HPDE6-E6E7 (cell line): ENCODE measurements around the gene USP46.

Experiments used
- DNase-seq: peaks from one replicate; pipeline ENCODE4 v3.0.0; 2011; ENCODE audit warnings: missing footprints; ENCODE audit errors: extremely low spot score

The USP46 gene

DNA sequence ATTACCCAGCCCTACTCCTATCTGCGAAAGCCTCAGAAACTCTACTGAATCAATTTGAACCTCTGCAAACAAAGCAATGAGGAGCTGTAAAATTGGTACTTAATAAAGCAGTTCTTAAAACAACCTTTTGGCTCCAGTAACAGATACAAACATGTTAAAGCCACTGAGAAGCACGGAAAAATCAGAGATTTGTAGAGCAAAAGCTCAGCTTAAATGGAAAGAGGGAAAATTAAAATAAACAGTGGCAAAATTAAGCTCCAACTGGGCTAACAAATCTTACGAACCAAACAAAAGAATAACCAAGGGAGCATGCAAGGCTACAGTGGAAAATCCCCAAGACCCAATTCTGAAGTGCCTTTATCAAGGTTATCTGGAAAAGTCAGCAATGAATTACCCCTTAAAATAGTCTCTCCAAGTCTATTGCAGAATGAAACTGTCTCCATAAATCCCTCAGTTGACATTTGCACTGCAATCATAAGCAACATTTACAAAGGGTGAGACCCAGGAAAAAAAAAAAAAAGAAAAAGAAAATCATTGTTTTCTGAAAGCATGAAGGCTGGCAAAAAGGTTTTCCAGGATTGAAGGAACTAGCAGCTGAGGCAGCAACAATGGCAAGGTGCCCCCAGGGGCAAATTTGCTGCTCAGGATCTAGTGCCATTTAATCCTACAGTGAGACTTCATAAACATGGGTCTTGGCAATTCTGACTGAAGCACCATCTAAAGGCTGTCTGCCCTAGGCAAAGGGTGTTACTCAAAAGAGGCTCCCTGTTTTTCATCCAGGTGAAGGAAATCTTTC is 40.1 kb downstream of the USP46 start:
- DNase-seq: no peak

DNA sequence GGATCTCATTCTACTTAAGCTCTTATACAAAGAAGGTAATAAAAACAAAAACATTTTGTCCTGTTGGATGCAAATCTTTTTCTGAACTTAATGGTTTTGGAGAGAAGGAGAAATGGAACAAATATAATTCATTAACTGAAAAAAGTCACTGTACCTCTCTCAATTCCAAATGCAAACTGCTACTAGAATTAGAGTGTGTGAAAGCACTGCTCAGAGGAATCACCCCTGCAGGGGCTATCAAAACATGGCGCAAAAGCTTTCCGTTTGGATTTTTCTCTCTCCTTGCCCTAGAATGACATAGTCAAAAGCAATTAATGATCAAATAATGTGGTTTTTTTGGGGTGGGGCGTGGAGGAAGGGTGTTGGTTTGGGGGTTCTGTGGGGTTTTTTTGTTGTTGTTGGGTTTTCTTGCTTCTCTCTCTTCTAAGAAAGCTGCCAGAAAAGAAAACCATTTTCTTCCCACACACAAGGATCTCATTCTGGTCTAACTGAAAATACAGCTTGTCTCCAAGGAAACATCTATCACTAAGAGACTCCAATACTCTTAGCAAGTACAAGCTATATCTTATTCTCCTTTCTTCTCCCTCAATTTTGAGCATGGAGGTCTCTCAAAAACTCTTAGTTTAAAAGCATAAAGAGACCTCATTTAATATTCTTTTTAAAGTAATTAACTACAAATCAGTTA is 41.6 kb downstream of the USP46 start:
- DNase-seq: no peak

DNA sequence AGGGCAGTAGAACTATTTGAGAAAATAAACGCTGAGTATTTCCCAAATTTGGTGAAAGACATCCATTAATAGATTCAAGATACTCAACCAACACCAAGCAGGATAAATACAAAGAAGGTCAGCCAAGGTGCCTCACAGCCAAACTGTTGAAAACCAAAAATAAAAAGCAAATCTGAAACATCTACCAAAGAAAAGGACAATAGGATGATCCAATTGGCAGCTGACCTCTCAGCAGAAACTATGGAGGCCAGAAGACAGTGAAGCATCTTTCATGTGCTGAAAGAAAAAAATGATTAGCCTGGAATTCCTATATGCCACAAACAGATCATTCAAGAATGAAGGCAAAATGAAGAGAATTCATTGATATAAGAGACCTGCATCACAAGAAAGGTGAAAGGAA is 44.9 kb downstream of the USP46 start:
- no peak for DNase-seq

DNA sequence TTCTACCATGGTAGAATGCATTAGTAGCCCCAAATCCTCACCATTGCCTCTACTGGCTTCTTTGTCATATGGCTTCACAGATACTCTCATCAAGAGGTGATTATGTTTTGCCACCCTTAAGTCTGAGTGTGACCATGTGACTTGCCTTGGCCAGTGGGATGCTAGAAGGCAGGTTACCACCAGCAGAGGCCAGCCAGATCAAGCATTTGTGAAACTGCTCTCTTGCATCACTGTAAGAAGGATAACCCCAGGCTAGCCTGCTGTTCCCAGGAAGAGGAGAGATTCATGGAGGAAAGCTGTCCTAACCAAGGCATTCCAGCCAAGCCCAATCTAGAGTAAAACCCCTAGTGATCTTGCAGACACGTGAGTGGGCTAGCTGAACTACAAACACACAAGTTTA is 46.8 kb downstream of the USP46 start:
- no peak for DNase-seq

DNA sequence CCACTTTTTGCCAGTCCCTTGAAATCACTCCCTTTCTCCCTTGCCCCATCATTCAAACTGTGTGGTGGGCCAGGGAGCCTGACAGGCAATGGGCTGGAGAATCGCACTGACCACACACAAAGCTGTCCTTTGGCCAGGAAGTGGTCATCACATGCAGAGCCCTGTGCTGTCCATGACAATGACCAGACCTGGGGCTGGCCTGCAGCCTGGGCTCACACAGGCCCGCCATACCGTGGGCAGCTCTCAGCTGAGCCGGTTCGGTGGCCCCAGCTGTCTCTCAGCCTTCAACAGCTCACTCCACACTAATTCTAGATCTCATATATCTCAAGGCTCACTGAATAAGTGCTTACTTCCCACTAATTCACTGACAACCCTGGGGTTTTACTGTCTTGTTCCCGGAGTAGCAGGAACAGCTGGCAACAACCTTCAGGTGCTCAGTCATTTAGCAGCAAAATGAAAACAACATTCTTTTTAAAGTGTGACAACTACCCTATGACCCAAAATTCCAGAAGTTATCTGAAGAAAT is 48.0 kb downstream of the USP46 start:
- no peak for DNase-seq

DNA sequence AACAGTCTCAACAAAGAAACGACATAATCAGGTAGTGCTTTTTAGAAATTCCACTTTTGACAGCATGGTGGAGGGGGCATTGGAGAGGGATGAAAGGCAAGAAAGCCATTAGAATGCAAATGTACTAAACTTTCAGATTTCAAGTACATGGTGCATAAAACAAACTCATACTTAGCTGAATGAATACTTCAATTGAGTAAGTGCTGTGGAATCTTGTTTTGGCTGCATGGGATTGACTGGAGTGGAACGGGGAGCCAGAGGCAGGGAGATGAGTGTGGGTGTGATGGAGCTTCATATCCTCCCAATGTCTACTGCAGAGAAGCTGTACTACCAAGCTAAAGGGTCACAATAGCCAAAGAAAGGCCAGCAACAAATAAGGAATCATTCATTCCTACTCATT is 52.4 kb downstream of the USP46 start:
- no peak for DNase-seq

DNA sequence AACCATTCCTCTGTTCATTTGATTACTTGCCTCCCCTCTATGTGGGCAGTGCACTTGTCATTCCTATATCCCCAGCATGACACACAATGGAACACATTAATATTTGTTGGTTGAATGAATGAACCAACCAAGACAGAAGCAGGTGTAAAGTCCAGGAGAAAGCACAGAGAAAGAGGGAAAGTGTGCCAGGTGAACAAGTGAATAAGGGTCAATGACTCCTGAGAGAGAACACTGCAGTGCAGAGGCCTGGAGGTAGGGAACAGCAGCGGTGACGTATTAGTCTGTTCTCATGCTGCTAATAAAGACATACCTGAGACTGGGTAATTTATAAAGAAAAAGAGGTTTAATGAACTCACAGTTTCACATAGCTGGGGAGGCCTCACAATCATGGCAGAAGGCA is 53.1 kb downstream of the USP46 start:
- no peak for DNase-seq

DNA sequence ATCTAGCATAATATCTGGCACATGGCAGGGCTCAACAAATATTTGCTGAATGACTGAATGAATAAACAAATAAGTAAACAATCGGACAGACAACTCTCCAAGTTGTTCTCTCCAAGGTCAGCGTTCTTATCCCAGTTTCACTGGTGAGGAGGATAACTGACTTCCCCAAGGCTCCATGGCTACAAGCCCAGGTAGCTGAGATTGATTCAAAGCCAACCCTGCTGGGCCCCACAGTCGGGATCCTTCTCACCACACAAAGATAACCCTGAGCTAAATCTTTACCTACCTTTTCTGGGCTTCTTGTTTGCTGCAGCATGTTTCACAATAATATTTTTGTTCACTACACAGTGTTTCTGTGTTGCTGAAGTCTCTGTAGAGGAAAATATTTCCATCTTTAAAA is 54.9 kb downstream of the USP46 start:
- DNase-seq: no peak

DNA sequence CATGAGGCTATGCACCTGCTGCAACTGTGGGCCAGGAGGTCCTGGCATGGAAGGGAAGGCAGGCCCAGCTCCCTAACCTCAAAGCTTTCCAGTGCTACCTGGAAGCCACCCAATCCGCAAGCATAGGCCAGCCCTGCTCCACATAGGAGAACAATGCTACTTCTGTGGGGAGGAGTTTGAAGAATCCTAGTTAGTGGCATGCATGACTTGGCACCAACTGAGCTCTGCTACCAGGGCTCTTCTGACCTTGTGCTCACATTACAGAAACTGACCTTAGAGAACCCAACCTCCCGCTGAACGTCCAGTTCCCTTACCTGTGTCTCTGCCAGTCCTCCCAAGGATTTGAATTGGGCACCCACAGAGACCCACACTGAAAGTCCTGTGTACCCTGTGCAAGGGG is 58.8 kb downstream of the USP46 start:
- no peak for DNase-seq

DNA sequence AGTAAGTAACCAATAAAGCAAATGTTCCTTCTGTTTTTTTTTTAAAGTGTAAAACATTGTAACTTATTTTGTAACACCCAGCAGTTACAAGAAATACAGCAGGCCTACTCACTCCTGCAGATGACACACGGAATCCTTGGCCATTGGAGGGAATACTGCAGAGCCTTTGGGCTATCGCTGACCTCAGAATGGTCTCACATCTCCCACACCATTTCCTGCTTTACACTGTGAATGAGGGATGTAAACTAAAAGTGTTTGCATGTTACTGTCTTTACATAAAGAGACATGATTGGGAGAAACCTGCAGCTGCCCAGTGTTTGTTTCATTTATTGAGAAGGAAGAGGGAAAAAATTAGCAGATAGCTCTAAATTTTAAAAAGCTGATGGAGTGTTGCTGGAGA is 64.1 kb downstream of the USP46 start:
- DNase-seq: no peak

DNA sequence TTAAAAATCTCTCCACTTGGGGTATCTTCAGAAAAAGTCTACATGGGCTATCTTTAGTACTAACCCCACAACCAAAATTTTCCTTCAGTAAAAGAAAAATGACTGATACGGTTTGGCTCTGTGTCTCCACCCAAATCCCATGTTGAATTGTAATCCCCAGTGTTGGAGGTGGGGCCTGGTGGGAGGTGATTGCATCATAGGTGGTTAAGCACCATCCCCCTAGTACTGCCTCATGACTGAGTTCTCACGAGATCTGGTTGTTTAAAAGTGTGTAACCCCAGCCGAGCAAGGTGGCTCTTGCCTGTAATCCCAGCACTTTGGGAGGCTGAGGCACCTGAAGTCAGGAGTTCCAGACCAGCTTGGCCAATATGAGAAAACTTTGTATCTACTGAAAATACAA is 66.8 kb downstream of the USP46 start:
- DNase-seq: no peak

DNA sequence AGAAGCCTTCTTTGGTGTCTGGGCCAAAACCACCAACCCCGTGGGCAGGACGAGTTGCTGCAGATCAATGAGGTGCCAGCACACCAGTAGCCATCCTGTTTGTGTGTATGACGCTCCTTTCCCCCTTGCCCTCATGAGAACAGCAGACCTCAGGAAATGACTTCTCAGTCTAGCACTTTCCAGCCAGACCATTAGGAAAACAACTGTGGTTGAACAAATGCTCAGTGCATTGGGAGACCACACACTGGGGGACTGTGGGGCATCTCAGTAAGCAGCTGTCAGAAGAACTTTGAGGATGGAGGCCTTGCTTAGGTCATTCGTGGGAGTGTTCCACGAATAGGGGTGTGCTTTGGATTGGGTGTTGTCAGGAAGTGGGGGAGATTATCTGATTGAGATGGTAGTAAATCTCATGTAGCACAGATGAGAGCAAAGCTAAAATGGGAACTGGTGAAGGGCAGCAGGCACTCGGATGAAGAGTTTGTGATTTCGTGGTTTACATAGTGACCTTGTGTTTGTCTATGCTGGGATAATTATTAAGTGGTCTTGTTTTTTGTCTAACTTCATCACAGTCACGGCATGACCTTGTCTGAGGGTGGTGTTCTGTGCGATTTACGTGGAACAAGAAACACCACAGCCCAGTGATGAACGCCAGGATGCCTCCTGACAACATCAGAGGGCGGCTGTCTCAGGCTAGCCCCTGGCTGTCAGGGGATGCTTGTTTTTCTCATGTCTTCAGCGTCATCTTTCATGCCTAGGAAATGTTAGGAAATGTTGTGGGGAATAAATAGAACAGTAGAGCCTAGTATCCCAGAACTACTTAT is 70.1 kb downstream of the USP46 start:
- no peak for DNase-seq

DNA sequence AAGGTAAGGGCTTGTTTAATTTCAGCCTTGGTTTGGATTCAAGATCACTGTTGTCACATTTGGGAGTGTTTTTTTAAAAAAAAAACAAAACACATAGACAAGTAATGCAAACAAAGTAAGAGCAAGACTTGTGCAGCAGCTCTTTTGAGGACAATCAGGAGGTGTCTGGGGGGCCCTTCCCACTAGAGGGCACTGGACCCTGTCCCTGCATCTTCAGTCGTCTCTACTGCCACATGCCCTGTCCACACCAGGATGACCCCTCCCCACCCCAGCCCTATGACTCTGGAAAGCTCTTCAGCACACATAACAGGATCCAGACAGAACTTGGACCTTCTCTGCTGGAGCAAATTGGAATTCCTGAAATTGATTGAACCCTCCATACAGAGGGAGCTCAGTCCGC is 71.0 kb downstream of the USP46 start:
- DNase-seq: no peak

DNA sequence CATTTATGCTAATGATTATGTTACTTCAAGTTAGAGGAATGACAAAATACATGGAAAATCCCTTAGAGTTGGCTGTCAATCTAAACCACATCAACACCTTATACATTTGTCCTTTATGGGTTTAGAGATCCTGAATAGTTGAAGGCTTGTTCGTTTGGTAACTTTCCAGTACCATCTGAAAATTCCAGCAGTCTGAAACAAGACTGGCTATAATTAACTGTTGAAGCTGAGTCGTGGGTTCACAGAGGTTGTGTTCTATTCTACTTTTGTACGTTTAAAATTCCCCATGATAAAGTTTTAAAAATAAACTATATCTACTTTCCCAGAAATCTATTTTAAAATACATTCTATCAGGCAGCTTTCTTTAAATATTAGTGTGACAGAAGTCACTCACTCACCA is 73.0 kb downstream of the USP46 start:
- no peak for DNase-seq

DNA sequence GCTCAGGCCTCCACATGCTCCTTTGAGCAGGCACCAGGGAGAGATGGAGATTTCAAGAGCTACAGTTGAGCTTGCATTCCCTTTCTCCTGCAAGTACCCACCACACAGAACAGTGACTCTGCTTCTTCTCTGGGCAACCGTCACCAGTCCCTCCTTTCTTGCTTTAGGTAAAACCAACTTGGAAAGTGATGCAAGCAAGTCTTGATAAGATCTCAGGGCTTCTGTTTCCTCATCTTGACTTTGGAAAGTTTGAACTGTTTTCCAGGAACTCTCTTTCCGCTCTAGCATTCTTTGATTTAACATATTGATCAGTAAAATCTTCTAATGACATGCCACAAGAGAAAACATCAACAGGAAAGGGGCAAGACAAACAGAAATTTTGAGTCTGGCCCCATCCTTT is 73.7 kb downstream of the USP46 start:
- no peak for DNase-seq

DNA sequence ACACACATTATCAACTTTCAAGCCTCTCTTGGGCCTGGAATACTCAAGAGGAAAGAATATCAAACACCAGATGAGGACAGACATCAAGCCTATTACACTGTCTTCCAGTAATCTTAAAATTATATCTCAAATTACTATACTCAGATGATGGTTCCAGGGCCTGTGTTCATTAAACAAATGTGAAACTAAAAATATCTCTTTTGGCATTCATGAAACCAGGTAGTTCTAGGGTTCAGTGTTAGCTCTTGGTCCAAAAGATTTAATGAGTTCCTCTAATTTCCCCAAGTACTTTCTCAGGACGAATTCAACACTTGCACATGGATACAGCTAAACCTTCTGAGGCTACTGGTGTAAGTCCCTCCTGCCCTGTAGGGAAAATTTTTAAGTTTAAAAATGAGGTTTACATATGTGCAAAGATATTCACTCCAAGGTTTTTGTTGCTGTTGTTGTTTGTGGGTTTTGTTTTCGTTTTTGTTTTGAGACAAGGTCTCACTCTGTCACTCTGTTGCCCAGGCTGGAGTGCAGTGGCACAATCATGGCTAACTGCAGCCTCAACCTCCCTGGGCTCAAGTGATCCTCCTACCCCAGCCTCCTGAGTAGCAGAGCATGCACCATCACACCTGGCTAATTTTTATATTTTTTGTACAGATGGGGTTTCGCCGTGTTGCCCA is 79.4 kb downstream of the USP46 start:
- DNase-seq: no peak

DNA sequence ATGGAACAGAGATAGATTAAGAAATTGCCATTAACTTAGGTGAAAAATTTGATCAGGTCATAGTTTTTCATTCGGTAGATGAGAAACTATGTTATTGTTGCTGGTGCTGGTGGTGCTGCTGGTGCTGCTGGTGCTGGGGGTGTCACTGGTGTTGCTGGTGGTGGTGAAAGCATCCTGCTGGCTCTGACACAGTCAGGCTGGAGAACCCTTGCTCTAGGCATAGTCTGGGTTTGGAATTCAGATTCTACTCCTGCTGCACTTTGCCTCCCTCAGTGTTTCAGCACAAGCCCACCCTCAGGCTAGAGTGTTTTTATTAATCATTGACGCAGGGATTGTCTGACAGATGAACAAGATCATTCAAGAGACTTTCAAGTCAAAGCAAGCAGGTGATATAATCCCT is 80.2 kb downstream of the USP46 start:
- no peak for DNase-seq

DNA sequence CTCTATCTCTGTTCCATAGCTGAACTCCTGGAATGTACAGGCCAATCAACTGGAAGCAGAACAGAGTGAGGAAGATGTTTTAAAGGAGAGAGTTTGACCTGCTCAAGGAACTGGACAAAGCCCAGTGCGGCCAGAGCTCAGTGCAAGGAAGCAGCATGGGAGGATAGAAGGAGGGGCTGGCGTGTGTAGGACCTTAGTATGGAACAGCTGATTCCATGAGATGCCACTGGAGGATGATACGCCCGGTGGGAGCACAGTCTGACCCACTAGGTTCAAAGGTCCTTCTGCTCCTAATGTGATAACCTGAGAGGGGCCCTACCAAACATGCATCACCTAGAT is 81.5 kb downstream of the USP46 start:
- DNase-seq: no peak

DNA sequence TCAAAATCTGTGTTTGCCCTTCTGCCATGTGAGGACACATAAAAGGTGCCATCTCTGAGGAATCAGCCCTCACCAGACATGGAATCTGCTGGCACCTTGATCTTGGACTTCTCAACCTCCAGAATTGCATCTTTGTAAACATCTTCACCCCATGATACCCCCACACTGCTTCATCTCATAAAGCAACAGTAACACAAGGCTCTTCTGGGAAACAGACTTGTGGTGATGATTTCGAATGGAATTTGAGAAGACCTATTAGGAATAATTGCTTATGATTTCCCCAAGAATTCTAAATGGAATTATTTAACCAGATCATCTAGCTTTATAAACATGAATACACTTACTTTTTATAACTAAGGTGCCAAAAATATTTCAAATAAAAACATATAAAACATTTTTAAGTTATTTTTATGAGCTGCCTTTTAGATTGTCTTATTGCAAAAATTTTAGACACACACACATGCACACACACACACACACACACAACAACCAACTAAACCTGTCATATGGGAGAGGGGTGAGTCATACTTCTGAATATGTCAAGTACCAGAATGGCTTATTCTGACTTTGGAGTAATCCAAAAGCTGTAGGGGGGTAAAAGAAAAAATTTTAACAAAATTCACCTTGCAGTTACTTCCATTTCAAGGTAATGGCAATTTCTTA is 82.0 kb downstream of the USP46 start:
- peak; percentile 17 for DNase-seq

DNA sequence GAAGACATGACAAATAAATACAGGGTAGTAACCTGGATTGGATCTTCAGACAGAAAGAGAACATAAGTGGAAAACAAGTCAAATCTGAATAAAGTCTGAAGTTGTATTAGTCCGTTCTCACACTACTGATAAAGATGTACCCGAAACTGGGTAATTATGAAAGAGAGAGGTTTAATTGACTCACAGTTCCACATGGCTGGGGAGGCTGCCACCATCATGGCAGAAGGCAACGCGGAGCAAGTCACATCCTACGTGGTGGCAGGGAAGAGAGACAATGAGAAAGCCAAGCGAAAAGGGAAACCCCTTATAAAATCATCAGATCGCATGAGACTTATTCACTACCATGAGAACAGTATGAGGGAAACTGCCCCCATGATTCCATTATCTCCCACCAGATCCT is 82.8 kb downstream of the USP46 start:
- no peak for DNase-seq

DNA sequence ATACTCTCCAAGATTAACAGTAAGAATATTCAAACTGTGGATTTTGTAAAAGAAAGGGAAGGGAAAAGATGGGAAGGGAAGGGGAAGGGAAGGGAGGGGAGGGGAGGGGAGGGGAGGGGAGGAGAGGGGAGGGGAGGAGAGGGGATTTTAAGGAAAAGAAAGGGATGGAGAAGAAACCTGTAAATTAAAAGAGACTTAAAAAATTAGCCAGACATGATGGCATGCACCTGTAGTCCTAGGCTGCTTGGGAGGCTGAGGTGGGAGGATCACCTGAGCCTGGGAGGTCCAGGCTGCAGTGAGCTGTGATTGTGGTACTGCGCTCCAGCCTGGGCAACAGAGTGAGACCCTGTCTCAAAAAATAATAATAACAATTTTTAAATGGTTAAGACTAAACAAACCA is 83.7 kb downstream of the USP46 start:
- DNase-seq: no peak

DNA sequence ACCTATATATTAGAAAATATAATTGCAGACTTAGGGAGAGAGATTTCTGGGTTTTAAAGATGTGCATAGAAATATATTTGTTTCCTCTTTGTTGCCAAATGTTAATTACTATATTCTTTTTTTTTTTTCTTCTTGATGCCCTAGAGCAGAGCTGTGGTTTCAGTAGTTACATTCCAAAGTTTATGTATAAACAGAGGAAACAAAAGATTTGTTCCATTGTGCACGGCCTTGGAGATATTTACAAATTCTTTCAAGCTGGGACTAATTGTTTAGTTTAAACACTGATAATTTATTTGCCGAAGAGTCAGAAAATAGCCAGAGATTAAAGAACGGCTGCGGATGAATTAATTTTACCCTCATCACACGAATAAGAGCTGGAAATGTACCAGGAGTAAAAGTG is 85.1 kb downstream of the USP46 start:
- no peak for DNase-seq
